Fibroblast of gingiva (primary cell): ENCODE data around the gene PTPRA.
A peak's percentile ranks its signal among the peaks of the same experiment; 100 is the strongest.
"Not testable (repeated sequence)": the region's sequence is repeated elsewhere in the genome, so short reads cannot be mapped to it uniquely, and the experiment has no call there.

Source experiments
- DNase-seq: peaks from one replicate; pipeline ENCODE4 v3.0.0-alpha.2; 2011; ENCODE audit warnings: low read depth

Gene PTPRA, protein sequence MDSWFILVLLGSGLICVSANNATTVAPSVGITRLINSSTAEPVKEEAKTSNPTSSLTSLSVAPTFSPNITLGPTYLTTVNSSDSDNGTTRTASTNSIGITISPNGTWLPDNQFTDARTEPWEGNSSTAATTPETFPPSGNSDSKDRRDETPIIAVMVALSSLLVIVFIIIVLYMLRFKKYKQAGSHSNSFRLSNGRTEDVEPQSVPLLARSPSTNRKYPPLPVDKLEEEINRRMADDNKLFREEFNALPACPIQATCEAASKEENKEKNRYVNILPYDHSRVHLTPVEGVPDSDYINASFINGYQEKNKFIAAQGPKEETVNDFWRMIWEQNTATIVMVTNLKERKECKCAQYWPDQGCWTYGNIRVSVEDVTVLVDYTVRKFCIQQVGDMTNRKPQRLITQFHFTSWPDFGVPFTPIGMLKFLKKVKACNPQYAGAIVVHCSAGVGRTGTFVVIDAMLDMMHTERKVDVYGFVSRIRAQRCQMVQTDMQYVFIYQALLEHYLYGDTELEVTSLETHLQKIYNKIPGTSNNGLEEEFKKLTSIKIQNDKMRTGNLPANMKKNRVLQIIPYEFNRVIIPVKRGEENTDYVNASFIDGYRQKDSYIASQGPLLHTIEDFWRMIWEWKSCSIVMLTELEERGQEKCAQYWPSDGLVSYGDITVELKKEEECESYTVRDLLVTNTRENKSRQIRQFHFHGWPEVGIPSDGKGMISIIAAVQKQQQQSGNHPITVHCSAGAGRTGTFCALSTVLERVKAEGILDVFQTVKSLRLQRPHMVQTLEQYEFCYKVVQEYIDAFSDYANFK

DNA sequence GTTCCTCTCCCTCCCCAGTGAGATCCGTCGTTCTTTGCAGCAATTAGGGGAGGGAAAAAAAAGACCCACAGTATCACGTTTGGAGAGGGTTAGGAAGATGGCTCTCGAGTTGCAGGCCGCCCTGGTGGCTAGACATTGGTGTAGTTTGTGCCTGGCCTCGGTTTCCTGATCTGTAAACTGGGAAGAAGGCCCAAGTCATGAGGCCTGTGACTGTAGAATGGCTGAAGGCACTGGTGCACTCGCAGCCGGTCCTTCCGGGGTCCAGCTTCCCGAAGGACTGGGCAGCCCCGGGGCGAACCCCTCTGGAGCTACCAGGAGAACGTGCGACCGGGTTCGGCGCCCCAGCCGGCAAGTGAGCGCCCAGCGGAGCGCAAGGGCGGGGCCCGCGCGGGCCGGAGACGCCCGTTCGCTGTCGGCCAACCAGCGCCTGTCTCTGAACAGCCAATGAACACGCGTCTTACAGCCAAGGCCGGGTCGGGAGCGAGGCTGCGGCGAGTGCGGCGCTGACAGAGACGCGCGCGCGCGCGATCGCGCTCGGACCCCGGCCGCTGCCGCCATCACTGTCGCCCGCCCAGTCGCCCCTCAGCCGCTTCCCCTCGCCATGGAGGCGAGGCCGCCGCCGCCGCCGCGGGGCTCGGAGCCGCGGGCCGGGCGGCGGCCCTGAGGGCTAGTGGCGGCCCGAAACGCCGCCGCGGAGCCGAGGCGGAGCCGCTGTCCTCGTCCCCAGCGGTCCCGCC lies at the start of gene PTPRA:
Gene PTPRA, plus strand, starts transcription at position 472 of the 737 bp plus-strand sequence. CDS start 90,797 bp downstream, outside the sequence.
- DNase-seq, result peak; percentile 89

DNA sequence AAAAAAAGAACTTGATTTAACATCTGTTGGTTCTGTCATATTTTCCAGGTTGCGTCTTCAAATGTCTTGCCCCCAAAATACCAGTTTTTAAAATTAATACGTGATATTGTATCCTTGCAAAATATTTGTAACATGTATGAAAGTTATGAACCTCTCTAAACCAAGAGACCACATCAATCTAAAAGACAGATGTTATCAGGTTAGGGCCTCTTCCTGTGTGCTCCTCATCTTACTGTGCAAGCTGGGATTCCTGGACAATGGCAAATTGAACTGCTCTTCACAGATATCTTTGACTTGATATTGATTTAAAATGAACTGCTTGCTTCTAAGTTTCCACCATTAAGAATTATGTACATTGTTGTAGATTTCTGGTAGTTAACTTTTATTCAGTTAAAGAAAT lies 47.5 kb upstream of the PTPRA start:
- no peak for DNase-seq

DNA sequence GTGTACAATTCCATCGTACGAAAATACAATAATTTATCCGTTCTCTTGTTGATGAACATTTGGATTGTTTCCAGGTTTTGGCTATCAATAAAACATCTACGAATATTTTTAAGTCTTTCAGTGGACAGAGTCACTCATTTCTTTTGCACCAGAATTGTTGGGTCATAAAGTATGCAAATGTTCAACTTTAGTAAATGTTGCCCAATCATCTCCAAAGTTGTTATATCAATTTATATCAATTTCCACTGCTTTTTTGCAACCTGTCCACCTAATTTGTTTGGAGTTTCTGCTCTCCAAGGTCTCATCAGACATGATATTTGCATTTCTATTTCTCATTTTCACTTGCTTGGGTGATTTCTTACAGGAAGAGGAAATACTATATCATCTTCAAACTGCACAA lies 46.6 kb upstream of the PTPRA start:
- no peak for DNase-seq

DNA sequence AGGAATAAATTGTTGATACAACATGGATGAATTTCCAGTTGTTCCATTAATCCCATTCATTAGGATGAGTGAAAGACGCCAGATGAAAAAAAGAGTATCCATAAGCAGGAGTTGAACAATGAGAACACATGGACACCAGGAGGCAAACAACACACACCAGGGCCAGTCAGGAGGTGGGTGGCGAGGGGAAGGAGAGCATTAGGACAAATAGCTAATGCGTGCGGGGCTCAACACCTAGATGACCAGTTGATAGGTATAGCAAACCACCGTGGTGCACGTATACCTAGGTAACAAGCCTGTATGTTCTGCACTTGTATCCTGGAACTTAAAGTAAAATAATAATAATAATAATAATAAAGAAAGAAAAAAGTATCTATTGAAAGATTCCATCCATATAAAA lies 43.9 kb upstream of the PTPRA start:
- no peak for DNase-seq

DNA sequence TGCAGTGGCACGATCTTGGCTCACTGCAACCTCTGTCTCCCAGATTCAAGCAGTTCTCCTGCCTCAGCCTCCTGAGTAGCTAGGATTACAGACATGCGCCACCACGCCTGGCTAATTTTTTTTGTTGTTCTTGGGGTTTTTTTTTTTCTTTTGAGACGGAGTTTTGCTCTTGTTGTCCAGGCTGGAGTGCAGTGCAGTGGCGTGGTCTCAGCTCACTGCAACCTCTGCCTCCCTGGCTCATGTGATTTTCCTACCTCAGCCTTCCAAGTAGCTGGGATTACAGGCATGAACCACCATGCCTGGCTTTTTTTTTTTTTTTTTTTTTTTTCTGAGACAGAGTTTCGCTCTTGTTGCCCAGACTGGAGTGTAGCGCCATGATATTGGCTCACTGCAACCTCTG lies 42.1 kb upstream of the PTPRA start:
- DNase-seq, result not testable (repeated sequence)

DNA sequence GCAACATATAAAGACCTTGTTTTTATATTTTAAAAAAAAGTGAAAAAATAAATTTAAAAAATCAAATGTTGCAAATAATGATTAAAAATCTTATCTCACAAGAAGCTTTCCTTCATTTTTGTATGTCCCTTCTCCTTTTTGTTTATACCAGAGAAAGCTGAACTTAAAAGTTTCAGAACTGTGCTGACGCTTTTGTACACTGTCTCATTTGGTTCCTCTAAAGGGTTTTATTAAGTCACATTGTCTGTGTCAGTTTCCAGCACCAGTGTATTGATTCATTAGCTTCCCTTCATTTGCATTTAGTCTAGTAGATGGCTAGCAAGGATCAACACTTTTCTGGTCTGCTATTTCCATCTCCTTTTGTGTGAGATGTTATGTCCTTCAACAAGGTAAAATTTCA lies 39.5 kb upstream of the PTPRA start:
- DNase-seq, result no peak

DNA sequence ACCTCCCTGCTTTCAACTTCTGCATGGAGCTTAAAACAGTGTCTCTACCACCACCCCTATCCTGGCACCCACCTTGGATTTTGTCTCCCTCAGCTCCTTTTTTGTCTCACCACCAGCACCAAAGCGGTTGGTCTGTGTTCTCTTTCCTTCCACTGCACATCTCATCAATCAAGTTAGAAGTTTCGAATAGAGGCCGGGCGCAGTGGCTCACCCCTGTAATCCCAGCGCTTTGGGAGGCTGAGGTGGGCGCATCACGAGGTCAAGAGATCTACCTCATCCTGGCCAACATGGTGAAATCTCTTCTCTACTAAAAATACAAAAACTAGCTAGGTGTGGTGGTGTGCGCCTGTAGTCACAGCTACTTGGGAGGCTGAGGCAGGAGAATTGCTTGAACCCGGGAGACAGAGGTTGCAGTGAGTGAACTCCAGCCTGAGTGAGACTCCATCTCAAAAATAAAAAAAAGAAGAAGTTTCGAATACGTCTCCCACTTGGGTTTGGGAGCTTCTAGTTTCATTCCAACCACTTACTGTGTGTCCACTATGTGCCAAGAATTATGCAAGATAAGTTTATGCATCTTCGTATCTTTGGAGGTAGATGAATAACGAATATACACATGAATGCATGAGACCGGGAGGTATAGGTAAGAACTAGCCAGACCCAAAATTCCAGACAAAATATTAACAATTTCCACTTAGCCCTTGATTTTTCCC lies 38.7 kb upstream of the PTPRA start:
- DNase-seq, result no peak

DNA sequence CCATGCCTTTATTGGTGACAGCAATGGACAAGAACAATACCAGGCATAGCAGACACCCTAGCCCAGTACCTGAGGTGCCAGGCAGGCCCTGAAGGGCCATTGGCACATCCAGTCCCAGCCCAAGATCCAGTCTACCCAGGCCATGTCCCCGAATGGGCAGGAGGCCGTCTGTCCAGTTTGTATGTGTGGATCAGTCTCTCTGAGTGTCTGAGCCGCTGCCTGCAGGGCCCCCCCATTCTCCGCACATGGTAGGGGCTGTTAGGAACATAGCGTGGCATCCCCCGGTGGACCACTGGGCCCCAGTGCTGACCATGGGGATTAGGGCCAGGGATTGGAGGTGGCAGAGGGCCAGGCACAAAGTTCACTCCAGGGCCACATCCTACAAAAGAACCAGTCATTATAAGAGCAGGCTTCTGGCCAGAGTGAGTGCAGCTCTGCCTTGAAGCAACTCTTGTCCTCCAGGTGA lies 37.9 kb upstream of the PTPRA start:
- DNase-seq, result no peak

DNA sequence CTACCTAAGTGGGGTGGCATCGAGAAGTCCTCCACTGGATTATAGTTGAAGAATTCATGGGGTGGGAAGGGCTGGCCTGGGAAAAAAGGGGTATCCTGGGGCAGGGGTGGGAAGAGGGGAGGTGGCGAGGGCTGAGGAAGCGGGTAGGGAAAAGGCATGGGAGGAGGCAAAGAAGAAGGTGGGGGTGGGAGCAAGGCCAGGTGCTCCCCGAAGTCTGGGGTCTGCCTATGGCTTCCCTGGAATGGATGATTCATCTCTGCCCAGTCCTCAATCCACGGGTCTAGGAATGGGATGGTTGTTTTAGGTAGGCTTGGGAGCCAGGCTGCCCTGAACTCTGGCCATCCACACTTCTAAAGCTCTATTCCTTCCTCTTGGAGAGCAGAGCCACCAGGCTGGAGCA lies 37.2 kb upstream of the PTPRA start:
- DNase-seq, result no peak

DNA sequence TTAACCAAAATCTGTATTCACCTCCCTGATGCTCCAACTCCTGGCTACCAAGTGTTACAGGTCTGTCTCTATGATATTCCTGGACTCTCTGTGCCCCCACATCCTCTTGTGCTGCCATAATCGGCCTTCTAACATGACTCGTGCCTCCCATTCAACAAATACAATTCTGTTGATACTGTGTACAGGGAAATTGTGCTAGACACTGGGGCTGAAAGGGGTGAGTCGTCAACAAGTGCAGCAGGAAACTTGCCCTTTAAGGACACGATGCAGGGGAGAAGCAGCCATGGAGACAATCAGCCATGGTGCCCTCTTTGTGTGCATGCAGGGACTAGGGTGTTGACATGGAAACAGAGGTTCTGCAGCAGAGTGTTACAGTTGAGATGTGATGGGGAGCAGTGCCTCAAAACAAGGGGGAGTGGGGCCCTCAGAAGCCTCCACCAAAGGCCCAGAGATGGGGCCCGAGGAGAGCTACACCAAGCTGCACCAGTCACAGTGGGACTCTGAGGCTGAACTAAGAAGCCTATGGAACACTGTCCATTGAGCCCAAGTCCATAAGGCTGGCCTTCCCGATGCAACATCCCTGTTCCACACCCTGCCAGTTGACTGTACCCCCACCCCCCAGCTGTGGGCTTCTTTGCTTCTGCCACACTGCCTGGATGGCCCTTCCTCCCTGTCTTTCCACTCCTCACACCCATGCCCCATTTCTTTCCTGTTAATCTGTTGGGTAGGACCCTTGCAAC lies 35.9 kb upstream of the PTPRA start:
- DNase-seq, result no peak

DNA sequence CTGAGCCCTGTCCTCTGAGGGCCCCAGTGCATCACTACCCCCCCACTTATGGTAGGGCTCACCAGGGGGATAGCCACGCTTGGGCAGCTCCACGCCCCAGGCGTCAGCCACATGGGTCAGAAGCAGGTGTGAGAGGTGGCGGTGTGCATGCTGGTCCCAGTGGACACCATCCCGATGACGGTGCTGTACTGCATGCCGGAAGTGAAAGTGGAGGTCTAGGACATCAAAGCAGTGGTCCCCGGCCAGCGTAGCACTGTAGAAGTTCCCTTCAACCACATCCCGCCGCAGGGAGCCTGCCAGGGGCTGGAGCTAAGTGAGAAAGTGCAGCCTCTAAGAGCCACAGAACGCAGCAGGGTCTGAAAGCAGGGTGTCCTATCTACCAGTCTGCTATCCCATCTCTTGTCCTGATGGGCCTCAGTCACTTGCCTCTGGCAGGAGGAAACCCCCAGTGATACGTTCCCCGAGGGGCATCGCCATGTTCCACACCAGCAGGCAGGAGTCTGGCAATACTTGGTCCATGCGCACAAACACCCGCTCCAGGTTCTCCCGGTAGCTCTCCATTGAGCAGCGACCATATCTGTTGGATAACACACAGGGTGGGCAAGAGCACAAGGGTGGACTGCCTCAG lies 35.0 kb upstream of the PTPRA start:
- no peak for DNase-seq

DNA sequence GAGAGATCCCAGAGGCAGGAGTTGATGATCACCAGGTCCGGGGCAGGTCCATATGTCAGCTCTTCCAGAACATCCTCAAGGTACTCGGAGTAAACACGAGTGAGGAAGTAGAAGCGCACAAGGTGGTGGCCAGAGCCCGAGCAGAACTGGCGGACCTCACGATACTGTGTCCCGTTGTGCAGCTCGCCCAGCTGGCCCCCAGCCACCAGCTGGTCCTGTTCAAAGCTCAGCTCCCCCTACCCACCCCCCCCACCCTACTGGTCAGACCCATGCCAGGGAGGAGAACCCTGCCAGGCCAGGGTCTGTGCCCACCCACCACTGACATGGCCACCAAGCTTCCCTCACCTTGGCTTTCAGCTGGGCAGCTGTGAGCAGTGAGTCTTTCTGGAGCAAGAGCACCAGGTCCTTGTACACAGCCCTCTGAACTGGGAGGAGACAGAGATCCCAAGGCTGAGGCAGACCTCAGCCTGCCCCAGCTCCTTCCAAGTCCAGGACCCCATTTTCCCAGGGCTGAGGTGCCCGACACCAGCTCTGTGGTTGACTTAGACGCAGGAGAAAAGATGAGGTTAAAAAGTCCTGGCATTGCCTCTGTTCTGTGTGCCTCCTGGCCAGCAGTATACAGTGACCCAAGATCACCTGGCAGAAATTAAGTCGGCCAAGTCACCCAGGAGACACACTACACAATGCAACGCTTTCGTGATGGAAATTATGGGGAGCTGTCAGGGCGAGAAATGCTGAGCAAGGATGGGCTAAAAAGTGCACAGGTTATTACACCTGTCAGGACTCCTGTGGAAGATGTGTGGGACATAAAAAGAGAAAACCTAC lies 34.2 kb upstream of the PTPRA start:
- DNase-seq, result no peak

DNA sequence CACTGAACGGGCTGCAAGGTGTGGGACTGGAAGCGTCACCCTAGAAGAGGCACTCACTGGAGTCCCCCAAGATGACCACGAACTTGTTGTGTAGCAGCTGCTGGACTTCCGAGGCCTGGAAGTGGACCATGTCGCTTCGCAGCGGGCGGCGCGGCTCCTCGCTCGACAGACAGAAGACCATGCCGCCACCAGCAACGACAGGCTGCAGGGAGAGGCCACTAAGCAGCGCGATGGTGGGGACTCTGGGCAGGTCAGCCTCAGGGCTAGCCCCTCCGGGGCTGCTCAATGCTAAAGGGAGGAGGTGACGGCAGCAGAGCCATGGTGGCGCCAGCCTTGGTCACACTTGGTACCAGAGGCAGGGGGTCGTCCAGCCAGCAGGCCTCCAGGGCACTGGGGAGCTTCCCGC lies 33.5 kb upstream of the PTPRA start:
- no peak for DNase-seq

DNA sequence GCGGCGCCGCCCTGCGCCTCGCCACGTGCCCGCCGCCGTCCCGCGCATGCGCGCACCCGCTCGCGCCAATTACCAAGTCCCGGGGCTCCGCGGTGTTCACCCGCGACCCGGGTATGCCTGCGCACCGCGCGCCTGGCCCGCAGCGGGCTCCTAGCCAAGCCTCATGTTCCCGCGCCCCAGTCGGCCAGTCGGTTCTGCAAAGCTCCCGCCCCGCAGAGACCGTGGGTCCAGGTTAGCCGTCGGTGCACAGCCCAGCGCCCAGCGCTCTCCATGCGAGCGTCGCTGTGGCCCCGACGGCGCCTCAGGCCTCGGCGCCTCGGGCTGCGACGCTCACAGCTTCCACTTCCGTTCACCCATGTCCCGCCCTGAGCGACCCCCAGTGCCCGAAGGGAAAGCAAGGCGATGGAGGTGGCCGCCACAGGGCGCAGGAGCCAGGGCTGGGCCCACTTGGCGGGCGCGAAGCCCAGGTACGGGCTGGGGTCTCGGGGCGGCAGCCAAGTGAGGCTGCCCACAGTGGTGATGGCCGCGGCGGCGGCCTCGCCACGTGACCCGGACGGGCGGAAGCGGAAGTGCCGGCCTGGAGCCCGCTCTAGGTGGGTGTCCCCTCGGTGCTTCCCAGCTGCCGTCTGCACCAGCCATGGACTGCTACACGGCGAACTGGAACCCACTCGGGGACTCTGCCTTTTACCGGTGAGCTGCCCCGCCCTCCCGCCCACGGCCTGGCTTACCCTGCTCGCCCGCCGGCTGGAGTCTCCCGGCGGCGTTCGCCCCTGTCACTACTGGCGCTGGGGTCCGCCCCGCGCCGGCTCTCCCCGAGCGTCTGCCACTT lies 32.9 kb upstream of the PTPRA start, which contains the start of the genes PCED1A and VPS16:
Gene PCED1A, minus strand, starts transcription at position 518 of the 829 bp plus-strand sequence. CDS start 743 bp downstream, outside the sequence.
Gene VPS16, plus strand, starts transcription at position 608 of the 829 bp plus-strand sequence. Its CDS starts 30 bp downstream, at position 638.
- peak; percentile 85 for DNase-seq

DNA sequence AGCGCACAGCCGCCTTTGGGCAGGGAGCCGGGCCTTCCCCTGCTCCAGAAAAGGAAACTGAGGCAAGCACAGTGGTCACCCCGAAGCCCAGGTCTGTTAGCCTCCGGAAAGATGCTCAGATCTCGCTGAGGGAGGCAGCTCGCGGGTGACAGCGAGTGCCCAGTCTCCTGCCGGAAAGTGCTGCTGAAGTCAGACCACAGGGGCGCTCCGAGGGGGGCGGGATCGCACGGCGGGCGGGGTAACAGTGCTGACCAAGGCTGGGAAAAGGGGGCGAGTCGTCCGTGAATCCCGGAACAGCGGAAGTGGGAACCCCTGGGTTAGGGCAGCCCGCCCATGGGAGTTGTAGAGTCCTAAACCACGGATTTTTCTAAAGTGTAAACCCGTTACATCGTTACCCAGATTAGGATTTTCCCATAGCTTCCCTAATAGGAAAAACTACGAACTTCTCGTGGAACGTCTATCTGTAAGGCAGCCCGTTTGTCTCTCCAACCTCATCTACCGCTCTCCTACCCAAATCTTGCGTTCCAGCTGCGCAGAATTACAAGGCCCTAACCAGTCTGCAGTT lies 32.2 kb upstream of the PTPRA start:
- peak; percentile 75 for DNase-seq

DNA sequence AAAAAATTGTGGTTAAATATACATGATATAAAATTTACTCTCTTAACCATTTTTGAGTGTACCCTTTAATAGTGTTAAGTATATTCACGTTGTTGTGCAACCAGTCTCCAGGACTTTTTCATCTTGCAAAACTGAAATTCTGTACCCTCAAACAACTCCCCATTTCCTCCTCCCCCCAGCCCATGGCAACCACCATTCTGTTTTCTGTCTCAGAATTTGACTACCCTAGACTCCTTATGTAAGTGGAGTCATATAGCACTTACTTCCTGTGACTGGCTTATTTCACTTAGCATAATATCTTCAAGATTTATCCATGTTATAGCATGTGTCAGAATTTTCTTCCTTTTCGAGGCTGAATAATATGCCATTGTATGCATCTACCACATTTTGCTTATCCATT lies 27.7 kb upstream of the PTPRA start:
- DNase-seq, result no peak

DNA sequence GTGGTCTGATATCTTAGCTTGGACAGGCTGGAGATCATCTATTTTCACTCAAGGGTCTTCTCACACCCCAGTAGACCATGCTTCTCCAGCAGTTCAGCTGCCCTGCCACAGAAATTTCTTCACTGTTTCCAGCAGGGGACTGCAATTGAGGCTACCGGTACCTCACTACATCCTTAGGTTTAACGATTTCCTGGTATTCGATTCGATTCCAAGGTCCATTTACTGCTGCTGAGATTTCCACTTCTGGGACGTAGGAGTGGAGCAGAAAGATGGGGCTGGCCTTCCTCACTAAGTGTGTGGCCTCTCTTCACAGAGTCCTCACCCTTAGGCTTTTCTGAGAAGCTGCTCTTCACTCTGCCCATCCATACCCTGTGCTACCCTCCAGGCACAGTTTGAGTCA lies 26.6 kb upstream of the PTPRA start:
- DNase-seq, result no peak

DNA sequence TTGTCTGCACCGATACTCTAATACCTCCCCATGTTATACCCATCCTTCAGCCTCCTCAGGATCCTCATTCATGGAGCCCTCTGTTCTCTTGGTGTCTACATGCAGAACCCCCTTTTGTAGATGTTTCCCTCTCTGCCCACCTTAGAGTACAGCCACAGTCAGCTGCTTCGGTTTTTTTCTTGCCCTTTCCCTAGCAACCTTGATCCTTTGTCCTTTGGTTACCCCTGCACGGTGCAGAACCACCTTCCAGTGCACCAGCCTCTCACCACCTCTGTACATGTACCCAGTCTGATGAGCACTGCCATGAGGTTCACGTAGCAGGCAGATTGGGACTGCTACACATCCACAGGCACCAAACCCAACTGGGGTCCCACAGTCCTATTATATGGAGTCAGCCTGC lies 25.5 kb upstream of the PTPRA start:
- no peak for DNase-seq
